ENCODE measurements around the gene RANGAP1.

Gene RANGAP1

GRCh38 chr22:41256254-41257253 is 29.4 kb downstream of the RANGAP1 start:
- DNase-seq = peak; percentile 79

- no peak for DNase-seq
Observed at GRCh38 chr22:41254230-41254629, 31.8 kb downstream of the RANGAP1 start.

- DNase-seq = no peak
Observed at GRCh38 chr22:41252365-41252764, 33.6 kb downstream of the RANGAP1 start.

- no peak for DNase-seq
Observed at GRCh38 chr22:41250127-41250526, 35.9 kb downstream of the RANGAP1 start.

- DNase-seq = no peak
Observed at GRCh38 chr22:41249442-41249841, 36.5 kb downstream of the RANGAP1 start.

GRCh38 chr22:41248758-41249157 is 37.2 kb downstream of the RANGAP1 start:
- no peak for DNase-seq

GRCh38 chr22:41248314-41248713 is 37.7 kb downstream of the RANGAP1 start:
- DNase-seq = no peak

- no peak for DNase-seq
Observed at GRCh38 chr22:41247703-41248102, 38.3 kb downstream of the RANGAP1 start.

GRCh38 chr22:41245917-41246499 is 40.0 kb downstream of the RANGAP1 start:
- DNase-seq = no peak

- DNase-seq = no peak
Observed at GRCh38 chr22:41243361-41243760, 42.6 kb downstream of the RANGAP1 start.

- DNase-seq = no peak
Observed at GRCh38 chr22:41242396-41243117, 43.4 kb downstream of the RANGAP1 start.

- DNase-seq = no peak
Observed at GRCh38 chr22:41241133-41241676, 44.8 kb downstream of the RANGAP1 start.

- no peak for DNase-seq
Observed at GRCh38 chr22:41240377-41241132, 45.4 kb downstream of the RANGAP1 start, which contains the start of gene CHADL. Gene CHADL (minus strand): TSS chr22:41240931. CDS start chr22:41240881, 50 bp downstream.

- no peak for DNase-seq
Observed at GRCh38 chr22:41239443-41240128, 46.4 kb downstream of the RANGAP1 start.

- no peak for DNase-seq
Observed at GRCh38 chr22:41238570-41239442, 47.2 kb downstream of the RANGAP1 start.

- no peak for DNase-seq
Observed at GRCh38 chr22:41237707-41238569, 48.0 kb downstream of the RANGAP1 start.

GRCh38 chr22:41237036-41237706 is 48.8 kb downstream of the RANGAP1 start:
- no peak for DNase-seq

GRCh38 chr22:41234815-41235695 is 50.9 kb downstream of the RANGAP1 start:
- DNase-seq = no peak
